HepG2 (cell line): Measurements from ENCODE around the gene TUBB4B. TPM values are rescaled to one million over a fixed set of nuclear protein-coding genes. Genes with fewer than 3 reads are reported as not detected.
A peak's percentile ranks its signal among the peaks of the same experiment; 100 is the strongest.

Experiments used
- BHLHE40 ChIP-seq: IDR thresholded peaks from 2 replicates; pipeline ENCODE4 v1.6.1; 2011; ENCODE audit warnings: low read length, improper control_type of control experiment
- BORCS8-MEF2B ChIP-seq: sonication (generic); formaldehyde crosslinking; IDR thresholded peaks from 2 replicates; pipeline ENCODE4 v1.8.0; 2022; ENCODE audit warnings: mild to moderate bottlenecking, missing genetic modification reagents
- BRD4 ChIP-seq: sonication (generic); formaldehyde crosslinking; IDR thresholded peaks from 2 replicates; pipeline ENCODE4 v1.4.0; 2020; ENCODE audit warnings: missing genetic modification reagents
- HOXD1 ChIP-seq: sonication (generic); formaldehyde crosslinking; IDR thresholded peaks from 2 replicates; pipeline ENCODE4 v1.5.0; 2020; ENCODE audit warnings: missing genetic modification reagents
- IRF9 ChIP-seq: sonication (generic); formaldehyde crosslinking; IDR thresholded peaks from 2 replicates; pipeline ENCODE4 v1.8.0; 2022; ENCODE audit warnings: missing genetic modification reagents, mild to moderate bottlenecking, borderline replicate concordance
- LCORL ChIP-seq, 2 experiments: fragments of 450-650 bp in 1 of 2; sonication (generic) in 1 of 2; formaldehyde crosslinking in 1 of 2; IDR thresholded peaks; 2 replicates each; pipeline versions ENCODE4 v1.5.0 to v1.6.1; 2017 to 2020; ENCODE audit warnings: antibody characterized with exemption in 1 of 2, missing genetic modification reagents in 1 of 2
- NCOA2 ChIP-seq: sonication (generic); formaldehyde crosslinking; IDR thresholded peaks from 2 replicates; pipeline ENCODE4 v1.8.0; 2022; ENCODE audit warnings: inconsistent platforms
- PHB2 ChIP-seq: fragments of 450-650 bp; IDR thresholded peaks from 2 replicates; pipeline ENCODE4 v1.6.1; 2018; ENCODE audit not compliant: partially characterized antibody
- RBM22 ChIP-seq: fragments of 200-400 bp; formaldehyde crosslinking; optimal IDR thresholded peaks from 2 replicates; pipeline ENCODE3; 2017; ENCODE audit warnings: mild to moderate bottlenecking, low read length, moderate library complexity
- SIN3A ChIP-seq: IDR thresholded peaks from 2 replicates; pipeline ENCODE4 v1.6.1; 2011; ENCODE audit warnings: low read depth, mild to moderate bottlenecking, control low read depth, low read length, borderline replicate concordance
- TEF ChIP-seq: sonication (generic); formaldehyde crosslinking; IDR thresholded peaks from 2 replicates; pipeline ENCODE4 v1.5.0; 2020; ENCODE audit warnings: missing genetic modification reagents
- TRIM24 ChIP-seq: sonication (generic); formaldehyde crosslinking; IDR thresholded peaks from 2 replicates; pipeline ENCODE4 v1.8.0; 2022; ENCODE audit warnings: mild to moderate bottlenecking, missing genetic modification reagents
- ZFP36 ChIP-seq: fragments of 150-350 bp; IDR thresholded peaks from 2 replicates; pipeline ENCODE4 v1.6.1; 2018; ENCODE audit warnings: borderline replicate concordance, low read length, low read depth; ENCODE audit not compliant: partially characterized antibody
- ZFP37 ChIP-seq: sonication (generic); formaldehyde crosslinking; IDR thresholded peaks from 2 replicates; pipeline ENCODE4 v1.4.0; 2020; ENCODE audit warnings: missing genetic modification reagents, borderline replicate concordance
- ZNF10 ChIP-seq: sonication (generic); formaldehyde crosslinking; IDR thresholded peaks from 2 replicates; pipeline ENCODE4 v1.4.0; 2020; ENCODE audit warnings: mild to moderate bottlenecking, low read depth, missing genetic modification reagents, borderline replicate concordance
- ZNF260 ChIP-seq: sonication (generic); formaldehyde crosslinking; IDR thresholded peaks from 2 replicates; pipeline ENCODE4 v1.4.0; 2020; ENCODE audit warnings: missing genetic modification reagents, low read depth, mild to moderate bottlenecking, borderline replicate concordance
- ZNF333 ChIP-seq: sonication (generic); formaldehyde crosslinking; IDR thresholded peaks from 2 replicates; pipeline ENCODE4 v1.4.0; 2020; ENCODE audit warnings: mild to moderate bottlenecking, missing genetic modification reagents, borderline replicate concordance
- ZNF432 ChIP-seq: sonication (generic); formaldehyde crosslinking; IDR thresholded peaks from 2 replicates; pipeline ENCODE4 v1.5.0; 2020; ENCODE audit warnings: missing genetic modification reagents, mild to moderate bottlenecking, borderline replicate concordance
- ZNF883 ChIP-seq: sonication (generic); formaldehyde crosslinking; IDR thresholded peaks from 2 replicates; pipeline ENCODE4 v1.5.1; 2020; ENCODE audit warnings: mild to moderate bottlenecking, missing genetic modification reagents; ENCODE audit errors: not compliant biosample characterization
- ZSCAN20 ChIP-seq: sonication (generic); formaldehyde crosslinking; IDR thresholded peaks from 2 replicates; pipeline ENCODE4 v1.4.0; 2020; ENCODE audit warnings: missing genetic modification reagents, mild to moderate bottlenecking, borderline replicate concordance
- polyA plus RNA-seq, 8 experiments: library from polyadenylated mRNA; depleted of rRNA in 3 of 8; stranded (reverse) in 7 of 8; unstranded in 1 of 8; fragments of >200 nt; fragmentation: Illumina TruSeq in 4 of 8; extraction: Trizol in 4 of 8; gene quantifications; 2 replicates each; pipeline versions ENCODE4 v1.2.1 to v1.2.3, GENCODE V29; 2011 to 2016; ENCODE audit warnings: low read depth in 4 of 8, missing spikeins in 1 of 8, mixed read lengths in 1 of 8; ENCODE audit not compliant: insufficient read depth in 1 of 8
- total RNA-seq, 5 experiments: library from RNA; depleted of rRNA; stranded (reverse); fragments of >200 nt; fragmentation: Illumina TruSeq; extraction: Trizol; gene quantifications; 2 replicates each; pipeline ENCODE4 v1.2.3, GENCODE V29; 2016; ENCODE audit warnings: low read depth in 1 of 5
- TF ChIP-seq, protein P1 (sequence below): sonication (generic); formaldehyde crosslinking; IDR thresholded peaks from 2 replicates; pipeline ENCODE4 v1.4.0; 2020; ENCODE audit warnings: missing genetic modification reagents, borderline replicate concordance
- TF ChIP-seq, protein P2 (sequence below): sonication (generic); formaldehyde crosslinking; IDR thresholded peaks from 2 replicates; pipeline ENCODE4 v1.5.0; 2020; ENCODE audit warnings: missing genetic modification reagents, mild to moderate bottlenecking, borderline replicate concordance

Gene TUBB4B
- total and polyA plus RNA-seq, 2 of the 13 experiments (the other 11 are each of a cell fraction or from before 2014, with no cell fraction given): 182 to 412 TPM

- TF ChIP-seq ZNF432 (CRISPR knock-in tag) (no peak), ZNF10 (CRISPR knock-in tag) (no peak), RBM22 (no peak), ZNF883 (CRISPR knock-in tag) (peak; percentile 73), ZSCAN20 (0 out of 2 replicates have a peak, but pooled peaks have one; percentile 61), BRD4 (CRISPR knock-in tag) (peak; percentile 37; the same call in 1 of the 2 replicates), HOXD1 (CRISPR knock-in tag) (no peak), LCORL (IDR thresholded peaks at IDR 0.05) (no peak), LCORL (CRISPR knock-in tag; IDR thresholded peaks at IDR 0.05) (peak; percentile 91), TEF (CRISPR knock-in tag) (no peak), ZNF260 (CRISPR knock-in tag) (no peak), PHB2 (no peak), ZFP36 (no peak), NCOA2 (CRISPR knock-in tag) (no peak), ZNF333 (CRISPR knock-in tag) (no peak), IRF9 (CRISPR knock-in tag) (no peak), ZFP37 (CRISPR knock-in tag) (no peak), TRIM24 (CRISPR knock-in tag) (no peak), BORCS8-MEF2B (CRISPR knock-in tag) (peak; percentile 37; the same call in 1 of the 2 replicates), SIN3A (no peak; the same call in 1 of the 2 replicates), BHLHE40 (no peak)
- TF ChIP-seq, protein P1, sequence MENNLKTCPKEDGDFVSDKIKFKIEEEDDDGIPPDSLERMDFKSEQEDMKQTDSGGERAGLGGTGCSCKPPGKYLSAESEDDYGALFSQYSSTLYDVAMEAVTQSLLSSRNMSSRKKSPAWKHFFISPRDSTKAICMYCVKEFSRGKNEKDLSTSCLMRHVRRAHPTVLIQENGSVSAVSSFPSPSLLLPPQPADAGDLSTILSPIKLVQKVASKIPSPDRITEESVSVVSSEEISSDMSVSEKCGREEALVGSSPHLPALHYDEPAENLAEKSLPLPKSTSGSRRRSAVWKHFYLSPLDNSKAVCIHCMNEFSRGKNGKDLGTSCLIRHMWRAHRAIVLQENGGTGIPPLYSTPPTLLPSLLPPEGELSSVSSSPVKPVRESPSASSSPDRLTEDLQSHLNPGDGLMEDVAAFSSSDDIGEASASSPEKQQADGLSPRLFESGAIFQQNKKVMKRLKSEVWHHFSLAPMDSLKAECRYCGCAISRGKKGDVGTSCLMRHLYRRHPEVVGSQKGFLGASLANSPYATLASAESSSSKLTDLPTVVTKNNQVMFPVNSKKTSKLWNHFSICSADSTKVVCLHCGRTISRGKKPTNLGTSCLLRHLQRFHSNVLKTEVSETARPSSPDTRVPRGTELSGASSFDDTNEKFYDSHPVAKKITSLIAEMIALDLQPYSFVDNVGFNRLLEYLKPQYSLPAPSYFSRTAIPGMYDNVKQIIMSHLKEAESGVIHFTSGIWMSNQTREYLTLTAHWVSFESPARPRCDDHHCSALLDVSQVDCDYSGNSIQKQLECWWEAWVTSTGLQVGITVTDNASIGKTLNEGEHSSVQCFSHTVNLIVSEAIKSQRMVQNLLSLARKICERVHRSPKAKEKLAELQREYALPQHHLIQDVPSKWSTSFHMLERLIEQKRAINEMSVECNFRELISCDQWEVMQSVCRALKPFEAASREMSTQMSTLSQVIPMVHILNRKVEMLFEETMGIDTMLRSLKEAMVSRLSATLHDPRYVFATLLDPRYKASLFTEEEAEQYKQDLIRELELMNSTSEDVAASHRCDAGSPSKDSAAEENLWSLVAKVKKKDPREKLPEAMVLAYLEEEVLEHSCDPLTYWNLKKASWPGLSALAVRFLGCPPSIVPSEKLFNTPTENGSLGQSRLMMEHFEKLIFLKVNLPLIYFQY: no peak
- TF ChIP-seq, protein P2, sequence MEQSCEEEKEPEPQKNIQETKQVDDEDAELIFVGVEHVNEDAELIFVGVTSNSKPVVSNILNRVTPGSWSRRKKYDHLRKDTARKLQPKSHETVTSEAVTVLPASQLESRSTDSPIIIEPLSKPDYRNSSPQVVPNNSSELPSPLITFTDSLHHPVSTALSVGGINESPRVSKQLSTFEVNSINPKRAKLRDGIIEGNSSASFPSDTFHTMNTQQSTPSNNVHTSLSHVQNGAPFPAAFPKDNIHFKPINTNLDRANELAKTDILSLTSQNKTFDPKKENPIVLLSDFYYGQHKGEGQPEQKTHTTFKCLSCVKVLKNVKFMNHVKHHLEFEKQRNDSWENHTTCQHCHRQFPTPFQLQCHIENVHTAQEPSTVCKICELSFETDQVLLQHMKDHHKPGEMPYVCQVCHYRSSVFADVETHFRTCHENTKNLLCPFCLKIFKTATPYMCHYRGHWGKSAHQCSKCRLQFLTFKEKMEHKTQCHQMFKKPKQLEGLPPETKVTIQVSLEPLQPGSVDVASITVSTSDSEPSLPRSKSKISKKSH (CRISPR knock-in tag): no peak
Measured at GRCh38 chr9:137241490-137242268, 592 bp downstream of the TUBB4B start (continued).
